SK-N-SH (cell line): Measurements from ENCODE around the gene CRK. TPM values are rescaled to one million over a fixed set of nuclear protein-coding genes. Genes with fewer than 3 reads are reported as not detected.

Experiments
- CTCF ChIA-PET: fragments of 300-600, 350-600 bp; formaldehyde crosslinking; extraction: SDS; loops from one replicate; lab custom pipeline; 2021; lab: Yijun Ruan, JAX
- POLR2A ChIA-PET: fragments of 350-600 bp; sonication (Branson Sonifier 250); formaldehyde crosslinking; extraction: SDS; loops from one replicate; lab custom pipeline; 2020; ENCODE audit warnings: antibody characterized with exemption, inconsistent platforms; lab: Yijun Ruan, JAX
- DNase-seq: peaks from one replicate; pipeline ENCODE4 v3.0.0; 2012
- H2AFZ ChIP-seq: fragments of 200-600 bp; sonication (generic); 2 replicates; pipeline ENCODE4 v1.8.1; 2016; ENCODE audit warnings: antibody characterized with exemption, mild to moderate bottlenecking, low read depth
- H3F3A ChIP-seq: fragments of 200-600 bp; sonication (generic); replicated peaks from 2 replicates; pipeline ENCODE3; 2016; ENCODE audit warnings: antibody characterized with exemption, mild to moderate bottlenecking; ENCODE audit not compliant: insufficient read depth
- H3K27ac ChIP-seq, 2 experiments: fragments of 200-500 bp in 1 of 2; fragments of 200-600 bp in 1 of 2; sonication (Bioruptor generic) in 1 of 2; sonication (generic), shearing (Covaris generic) in 1 of 2; 2 replicates each; pipeline versions ENCODE4 v1.5.1 to v1.6.1; 2014 to 2016; ENCODE audit warnings: low read depth in 2 of 2, inconsistent platforms in 1 of 2, low read length in 1 of 2, mild to moderate bottlenecking in 1 of 2, mixed read lengths in 1 of 2
- H3K27me3 ChIP-seq: fragments of 200-600 bp; sonication (generic), shearing (Covaris generic); 2 replicates; pipeline ENCODE4 v1.6.1; 2016; ENCODE audit warnings: mixed run types; ENCODE audit not compliant: insufficient read depth
- H3K36me3 ChIP-seq, 2 experiments: fragments of 200-500 bp in 1 of 2; fragments of 200-600 bp in 1 of 2; sonication (Bioruptor generic) in 1 of 2; sonication (generic) in 1 of 2; replicated peaks in 1 of 2; 2 replicates each; pipeline versions ENCODE3 to v1.5.1; 2014 to 2016; ENCODE audit warnings: low read length in 1 of 2, mild to moderate bottlenecking in 1 of 2; ENCODE audit not compliant: insufficient read depth in 2 of 2, control insufficient read depth in 1 of 2
- H3K4me1 ChIP-seq, 2 experiments: fragments of 200-500 bp in 1 of 2; fragments of 200-600 bp in 1 of 2; sonication (Bioruptor generic) in 1 of 2; sonication (generic), shearing (Covaris generic) in 1 of 2; 2 replicates each; pipeline versions ENCODE4 v1.5.1 to v1.6.1; 2014 to 2016; ENCODE audit warnings: low read depth in 1 of 2, low read length in 1 of 2, mixed run types in 1 of 2; ENCODE audit not compliant: insufficient read depth in 2 of 2, control insufficient read depth in 1 of 2
- H3K4me2 ChIP-seq: fragments of 200-600 bp; sonication (generic), shearing (Covaris generic); 2 replicates; pipeline ENCODE4 v1.6.1; 2017; ENCODE audit warnings: mixed run types
- H3K4me3 ChIP-seq, 2 experiments: fragments of 200-500 bp in 1 of 2; fragments of 200-600 bp in 1 of 2; sonication (Bioruptor generic) in 1 of 2; sonication (generic), shearing (Covaris generic) in 1 of 2; 2 replicates each; pipeline versions ENCODE4 v1.5.1 to v1.8.1; 2014 to 2016; ENCODE audit warnings: low read depth in 2 of 2, inconsistent platforms in 1 of 2, low read length in 1 of 2, mild to moderate bottlenecking in 1 of 2, mixed read lengths in 1 of 2, moderate library complexity in 1 of 2
- H3K79me2 ChIP-seq: fragments of 200-600 bp; sonication (generic); 2 replicates; pipeline ENCODE4 v1.8.1; 2017; ENCODE audit warnings: mild to moderate bottlenecking; ENCODE audit not compliant: insufficient read depth
- H3K9ac ChIP-seq: fragments of 200-600 bp; sonication (generic); 2 replicates; pipeline ENCODE4 v1.6.1; 2017; ENCODE audit warnings: mixed run types
- H3K9me2 ChIP-seq: fragments of 200-600 bp; sonication (generic); 2 replicates; pipeline ENCODE4 v1.6.1; 2017; ENCODE audit warnings: mixed run types
- H3K9me3 ChIP-seq: fragments of 200-600 bp; sonication (generic); 2 replicates; pipeline ENCODE4 v1.6.1; 2017; ENCODE audit warnings: mixed run types, mild to moderate bottlenecking, moderate library complexity
- H4K20me1 ChIP-seq: fragments of 200-600 bp; sonication (generic); 2 replicates; pipeline ENCODE4 v1.6.1; 2017; ENCODE audit warnings: mild to moderate bottlenecking, mixed run types; ENCODE audit not compliant: insufficient read depth
- CHD2 ChIP-seq: fragments of 150-350 bp; IDR thresholded peaks from 2 replicates; pipeline ENCODE4 v1.6.1; 2018; ENCODE audit warnings: low read length; ENCODE audit not compliant: partially characterized antibody
- ELF1 ChIP-seq: IDR thresholded peaks from 2 replicates; pipeline ENCODE4 v1.4.0; 2012
- EP300 ChIP-seq, 2 experiments: IDR thresholded peaks; 2 replicates each; pipeline versions ENCODE4 v1.4.0 to v1.6.1; 2012; ENCODE audit warnings: borderline replicate concordance in 1 of 2, low read depth in 1 of 2, low read length in 1 of 2
- EZH2phosphoT487 ChIP-seq: fragments of 200-600 bp; sonication (generic); IDR thresholded peaks from 2 replicates; pipeline ENCODE4 v1.6.1; 2017; ENCODE audit warnings: low read depth, mixed run types, mild to moderate bottlenecking, antibody characterized with exemption, moderate library complexity, borderline replicate concordance
- JUND ChIP-seq: IDR thresholded peaks from 2 replicates; pipeline ENCODE4 v1.4.0; 2012
- MAX ChIP-seq: IDR thresholded peaks from 2 replicates; pipeline ENCODE4 v1.4.0; 2012; ENCODE audit warnings: low read depth
- MEF2A ChIP-seq: IDR thresholded peaks from 2 replicates; pipeline ENCODE4 v1.4.0; 2012; ENCODE audit warnings: low read depth, borderline replicate concordance
- NRF1 ChIP-seq: IDR thresholded peaks from 2 replicates; pipeline ENCODE4 v1.6.1; 2012; ENCODE audit warnings: low read depth, mild to moderate bottlenecking, low read length
- POLR2AphosphoS5 ChIP-seq: IDR thresholded peaks from 2 replicates; pipeline ENCODE4 v1.6.1; 2012; ENCODE audit warnings: low read depth, low read length
- RAD21 ChIP-seq: IDR thresholded peaks from 2 replicates; pipeline ENCODE4 v1.6.1; 2012; ENCODE audit warnings: mild to moderate bottlenecking, low read length
- REST ChIP-seq: IDR thresholded peaks from 2 replicates; pipeline ENCODE4 v1.6.1; 2012; ENCODE audit warnings: mild to moderate bottlenecking, low read depth, low read length, moderate library complexity
- RFX5 ChIP-seq: IDR thresholded peaks from 2 replicates; pipeline ENCODE4 v1.6.1; 2012; ENCODE audit warnings: mild to moderate bottlenecking, improper control_type of control experiment, low read length
- RXRA ChIP-seq: IDR thresholded peaks from 2 replicates; pipeline ENCODE4 v1.4.0; 2012; ENCODE audit warnings: low read depth, mild to moderate bottlenecking, borderline replicate concordance
- SMC3 ChIP-seq: IDR thresholded peaks from 2 replicates; pipeline ENCODE4 v1.6.1; 2012; ENCODE audit warnings: low read depth, low read length, improper control_type of control experiment
- USF1 ChIP-seq: IDR thresholded peaks from 2 replicates; pipeline ENCODE4 v1.4.0; 2012; ENCODE audit warnings: low read depth, borderline replicate concordance
- WGBS: methylation state at CpG from one replicate; pipeline ENCODE4 v1.1.6; 2017; ENCODE audit warnings: low lambda C conversion rate; 5-methylcytosine and 5-hydroxymethylcytosine counted together
- polyA plus RNA-seq, 3 experiments: library from polyadenylated mRNA; depleted of rRNA; stranded (reverse); fragments of >200 nt; gene quantifications; 2 replicates each; pipeline ENCODE4 v1.2.3, GENCODE V29; 2012
- TF ChIP-seq, protein P1 (sequence below): fragments of 150-350 bp; IDR thresholded peaks from 2 replicates; pipeline ENCODE4 v1.6.1; 2017; ENCODE audit warnings: antibody characterized with exemption, low read length, low read depth, borderline replicate concordance
- TF ChIP-seq, protein P2 (sequence below): fragments of 200-600 bp; sonication (generic); IDR thresholded peaks from 2 replicates; pipeline ENCODE4 v1.6.1; 2017; ENCODE audit warnings: antibody characterized with exemption, mild to moderate bottlenecking, moderate library complexity
- TF ChIP-seq, protein P3 (sequence below): IDR thresholded peaks from 2 replicates; pipeline ENCODE4; 2012

The CRK gene
- polyA plus RNA-seq, 1 of the 3 experiments (the other 2 are of a cell fraction) = 50.7 TPM

- no peak for TF ChIP-seq USF1
Measured at GRCh38 chr17:1498869-1499268, 42.8 kb upstream of the CRK start (continued).

DNA sequence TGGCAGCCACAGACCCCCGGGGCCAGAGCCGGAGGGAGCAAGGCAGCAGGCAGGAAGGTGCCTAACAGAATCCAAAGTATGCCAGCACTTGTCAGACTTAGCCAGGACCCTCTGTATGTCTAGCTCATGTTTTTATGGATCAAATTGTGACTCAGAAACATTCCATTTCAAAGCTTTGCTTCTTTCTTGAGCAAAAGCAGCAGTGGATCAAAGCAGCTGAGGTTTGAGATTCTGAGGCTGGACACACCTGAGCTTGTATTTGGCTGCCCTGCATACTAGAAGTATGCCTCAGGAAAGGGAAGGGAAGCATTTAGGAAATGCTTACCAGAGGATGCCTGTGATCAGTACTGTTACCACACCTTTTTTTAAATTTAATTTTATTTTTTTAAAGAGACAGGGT lies 42.2 kb upstream of the CRK start:
- H3K4me3 ChIP-seq = no peak overlapping the region
- ChIA-PET CTCF (interaction anchor here (0.8 to 3.6 kb wide), 3 partner anchors 12 to 166 kb away, joined by 3 to 13 read pairs (median 3); partner anchors contain the start of gene INPP5K), POLR2A (interaction anchor here (2.3 kb wide), 1 partner anchor 14 kb away, joined by 5 read pairs; no protein-coding TSS in a partner anchor)
- peaks cover 10% of the 10 kb centered on the region for H3F3A ChIP-seq
- TF ChIP-seq RFX5 (no peak), NRF1 (no peak), USF1 (no peak), RXRA (no peak), RAD21 (no peak), REST (no peak), EP300 (IDR thresholded peaks at IDR 0.05; ENCODE audit: borderline replicate concordance in 1 of 2, low read depth in 1 of 2, low read length in 1 of 2) (no peak), ELF1 (no peak), SMC3 (no peak), JUND (no peak), MAX (no peak), CHD2 (no peak), POLR2AphosphoS5 (no peak), MEF2A (no peak), EZH2phosphoT487 (no peak)
- TF ChIP-seq, protein P1, sequence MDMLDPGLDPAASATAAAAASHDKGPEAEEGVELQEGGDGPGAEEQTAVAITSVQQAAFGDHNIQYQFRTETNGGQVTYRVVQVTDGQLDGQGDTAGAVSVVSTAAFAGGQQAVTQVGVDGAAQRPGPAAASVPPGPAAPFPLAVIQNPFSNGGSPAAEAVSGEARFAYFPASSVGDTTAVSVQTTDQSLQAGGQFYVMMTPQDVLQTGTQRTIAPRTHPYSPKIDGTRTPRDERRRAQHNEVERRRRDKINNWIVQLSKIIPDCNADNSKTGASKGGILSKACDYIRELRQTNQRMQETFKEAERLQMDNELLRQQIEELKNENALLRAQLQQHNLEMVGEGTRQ = no peak
- TF ChIP-seq, protein P2, sequence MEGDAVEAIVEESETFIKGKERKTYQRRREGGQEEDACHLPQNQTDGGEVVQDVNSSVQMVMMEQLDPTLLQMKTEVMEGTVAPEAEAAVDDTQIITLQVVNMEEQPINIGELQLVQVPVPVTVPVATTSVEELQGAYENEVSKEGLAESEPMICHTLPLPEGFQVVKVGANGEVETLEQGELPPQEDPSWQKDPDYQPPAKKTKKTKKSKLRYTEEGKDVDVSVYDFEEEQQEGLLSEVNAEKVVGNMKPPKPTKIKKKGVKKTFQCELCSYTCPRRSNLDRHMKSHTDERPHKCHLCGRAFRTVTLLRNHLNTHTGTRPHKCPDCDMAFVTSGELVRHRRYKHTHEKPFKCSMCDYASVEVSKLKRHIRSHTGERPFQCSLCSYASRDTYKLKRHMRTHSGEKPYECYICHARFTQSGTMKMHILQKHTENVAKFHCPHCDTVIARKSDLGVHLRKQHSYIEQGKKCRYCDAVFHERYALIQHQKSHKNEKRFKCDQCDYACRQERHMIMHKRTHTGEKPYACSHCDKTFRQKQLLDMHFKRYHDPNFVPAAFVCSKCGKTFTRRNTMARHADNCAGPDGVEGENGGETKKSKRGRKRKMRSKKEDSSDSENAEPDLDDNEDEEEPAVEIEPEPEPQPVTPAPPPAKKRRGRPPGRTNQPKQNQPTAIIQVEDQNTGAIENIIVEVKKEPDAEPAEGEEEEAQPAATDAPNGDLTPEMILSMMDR = no peak
- TF ChIP-seq, protein P3, sequence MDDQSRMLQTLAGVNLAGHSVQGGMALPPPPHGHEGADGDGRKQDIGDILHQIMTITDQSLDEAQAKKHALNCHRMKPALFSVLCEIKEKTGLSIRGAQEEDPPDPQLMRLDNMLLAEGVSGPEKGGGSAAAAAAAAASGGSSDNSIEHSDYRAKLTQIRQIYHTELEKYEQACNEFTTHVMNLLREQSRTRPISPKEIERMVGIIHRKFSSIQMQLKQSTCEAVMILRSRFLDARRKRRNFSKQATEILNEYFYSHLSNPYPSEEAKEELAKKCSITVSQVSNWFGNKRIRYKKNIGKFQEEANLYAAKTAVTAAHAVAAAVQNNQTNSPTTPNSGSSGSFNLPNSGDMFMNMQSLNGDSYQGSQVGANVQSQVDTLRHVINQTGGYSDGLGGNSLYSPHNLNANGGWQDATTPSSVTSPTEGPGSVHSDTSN = no peak
- H4K20me1 ChIP-seq = no peaks in the 10 kb centered on the region
- no peak overlapping the region for H2AFZ ChIP-seq
- no peaks in the 10 kb centered on the region for H3K79me2 ChIP-seq
- H3K4me1 ChIP-seq = peaks cover 0 to 3% of the 10 kb centered on the region in 2 experiments; a peak in 2 of 4 replicates
- no peak overlapping the region for H3K4me2 ChIP-seq
- H3K27ac ChIP-seq = no peak overlapping the region
- H3K9me3 ChIP-seq = no peaks in the 10 kb centered on the region
- H3K27me3 ChIP-seq = no peaks in the 10 kb centered on the region
- 97% methylated on average over 2 of the region's 2 CpGs for WGBS
- no peak overlapping the region for H3K9ac ChIP-seq
- no peak for DNase-seq
- H3K36me3 ChIP-seq = peaks cover 0 to 12% of the 10 kb centered on the region in 2 experiments
- H3K9me2 ChIP-seq = no peaks in the 10 kb centered on the region
